HG02588 (cell line): ENCODE data around the gene TMEM184A.
"Not testable (repeated sequence)": the region's sequence is repeated elsewhere in the genome, so short reads cannot be mapped to it uniquely, and the experiment has no call there.

Experiments used
- ATAC-seq: cut with Tn5 transposase; IDR thresholded peaks from one replicate; pipeline ENCODE4 v1.9.1; 2021; ENCODE audit warnings: mild to moderate bottlenecking, moderate library complexity; ENCODE audit not compliant: unreplicated experiment

The TMEM184A gene

GRCh38 chr7:1590887-1591286, 34.9 kb upstream of the TMEM184A start:
- ATAC-seq: no peak

GRCh38 chr7:1590476-1590875, 34.5 kb upstream of the TMEM184A start:
- ATAC-seq: no peak

DNA sequence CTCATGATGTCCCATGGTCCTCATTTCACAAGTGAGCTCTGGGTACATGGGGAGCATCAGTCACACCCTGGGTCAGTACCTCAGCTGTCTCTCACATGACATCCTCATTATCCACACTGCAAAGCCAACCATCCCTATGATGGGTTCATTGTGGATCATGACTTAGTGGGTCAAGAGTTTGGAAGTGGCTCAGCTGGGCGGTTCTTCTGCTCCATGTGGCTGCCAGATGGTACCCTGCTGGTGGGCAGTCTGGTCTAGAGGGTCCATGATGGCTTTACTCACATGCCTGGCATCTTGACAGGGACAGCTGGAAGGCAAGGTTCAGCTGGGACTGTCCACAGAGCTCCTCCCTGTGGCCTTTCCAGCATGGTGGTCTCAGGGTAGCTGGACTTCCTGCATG, 33.0 kb upstream of the TMEM184A start:
- ATAC-seq: no peak

- ATAC-seq: no peak
These were observed 31.7 kb upstream of the TMEM184A start for GRCh38 chr7:1587738-1588137.

DNA sequence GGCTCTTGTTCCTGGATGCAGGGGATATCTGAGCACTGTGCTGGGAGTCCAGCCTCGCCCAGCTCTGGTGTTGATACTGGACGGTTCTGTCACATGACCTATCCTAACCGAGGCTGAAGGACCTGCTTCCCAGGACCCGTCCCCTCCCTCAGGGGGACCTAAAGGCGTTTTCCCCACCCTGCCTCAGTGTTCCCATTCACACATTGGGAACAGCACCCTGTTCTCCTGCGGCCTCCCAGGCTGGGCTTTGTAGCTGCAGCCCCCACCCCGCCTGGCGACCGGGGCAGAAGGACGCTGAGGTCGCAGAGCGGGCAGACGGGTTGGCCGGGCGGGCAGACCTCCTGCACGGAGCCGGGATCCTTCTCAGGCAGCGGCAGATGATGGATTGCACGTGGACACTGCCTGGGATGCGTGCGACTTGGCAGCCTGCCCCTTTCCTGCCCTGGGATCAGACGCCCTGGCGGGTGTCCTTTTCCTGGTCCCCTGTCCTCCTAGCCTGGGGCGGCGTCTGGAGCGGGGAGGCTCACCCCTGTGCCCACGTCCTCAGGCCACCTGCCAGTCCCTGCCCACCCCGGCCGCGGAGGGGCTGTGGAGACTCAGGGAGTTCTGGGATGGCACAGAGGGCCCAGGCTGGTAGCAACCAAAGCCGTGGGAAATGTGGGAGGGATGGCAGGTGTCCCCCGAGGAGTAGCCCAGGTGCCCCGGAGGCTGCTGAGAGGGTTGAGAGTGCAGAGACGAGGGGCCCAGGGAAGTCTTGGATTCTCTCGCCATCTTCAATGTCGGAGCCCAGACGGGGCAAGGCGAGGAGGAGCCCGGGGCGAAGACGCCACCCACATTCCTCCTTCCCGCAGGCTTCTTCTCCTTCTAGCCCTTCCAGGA, 31.1 kb upstream of the TMEM184A start:
- ATAC-seq: no peak

GRCh38 chr7:1586126-1586826, 30.3 kb upstream of the TMEM184A start:
- no peak for ATAC-seq

- ATAC-seq: no peak
These were observed 29.4 kb upstream of the TMEM184A start for GRCh38 chr7:1585142-1585981.

GRCh38 chr7:1584700-1585099, 28.7 kb upstream of the TMEM184A start:
- no peak for ATAC-seq

GRCh38 chr7:1583241-1583930, 27.4 kb upstream of the TMEM184A start:
- ATAC-seq: not testable (repeated sequence)

- ATAC-seq: no peak
These were observed 24.5 kb upstream of the TMEM184A start for GRCh38 chr7:1580422-1581030.

DNA sequence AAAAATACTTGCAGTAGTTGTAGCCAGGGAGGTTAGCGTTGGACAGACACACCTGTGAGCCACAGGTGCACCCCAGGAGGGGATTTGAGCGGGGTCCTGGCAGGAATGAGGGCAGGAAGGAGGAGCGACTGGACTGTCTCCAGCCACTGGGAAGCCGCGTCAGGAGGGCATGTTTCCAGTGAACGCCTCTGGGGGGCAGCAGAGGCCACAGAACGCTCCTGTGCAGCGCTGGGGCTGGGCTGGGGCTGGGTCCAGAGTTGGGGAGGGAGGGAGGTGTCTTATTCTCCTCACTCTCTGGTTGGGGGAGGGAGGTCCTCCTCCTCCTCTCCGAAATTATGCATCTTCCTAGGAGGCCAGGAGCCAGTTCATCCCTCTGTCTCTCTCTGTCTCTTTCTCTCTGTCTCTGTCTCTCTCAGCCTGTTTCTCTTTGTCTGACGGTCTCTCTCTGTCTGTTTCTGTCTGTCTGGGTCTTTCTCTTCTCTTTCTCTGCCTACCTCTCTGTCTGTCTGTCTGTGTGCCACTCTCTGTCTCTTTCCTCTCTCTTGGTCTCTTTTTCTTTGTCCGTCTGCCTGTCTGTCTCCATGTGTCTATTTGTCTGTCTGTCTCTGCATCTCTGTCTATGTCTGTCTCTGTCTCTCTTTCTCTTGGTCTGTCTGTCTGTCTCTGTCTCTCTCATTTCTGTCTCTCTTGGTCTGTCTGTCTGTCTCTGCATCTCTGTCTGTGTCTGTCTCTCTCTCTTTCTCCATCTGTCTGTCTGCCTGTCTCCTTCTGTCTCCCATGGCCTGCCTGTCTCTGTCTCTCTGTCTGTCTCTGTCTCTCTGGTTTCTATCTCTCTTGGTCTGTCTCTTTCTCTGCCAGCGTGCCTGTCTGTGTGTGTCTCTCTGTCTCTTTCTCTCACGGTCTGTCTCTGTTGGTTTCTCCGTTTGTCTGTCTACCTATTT, 23.7 kb upstream of the TMEM184A start:
- no peak for ATAC-seq

DNA sequence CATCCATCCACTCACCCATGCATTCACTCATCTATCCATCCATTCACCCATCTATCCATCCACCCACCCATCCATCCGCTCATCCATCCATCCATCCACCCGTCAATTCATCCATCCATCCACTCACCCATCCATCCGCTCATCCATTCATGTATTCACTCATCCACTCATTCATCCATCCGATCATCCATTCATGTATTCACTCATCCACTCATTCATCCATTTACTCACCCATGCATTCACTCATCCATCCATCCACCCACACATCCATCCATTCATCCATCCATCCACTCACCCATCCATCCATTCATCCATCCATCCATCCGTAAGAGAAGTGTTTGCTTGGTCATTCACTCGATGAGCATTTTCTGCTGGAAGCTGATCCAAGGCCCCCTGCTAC, 22.5 kb upstream of the TMEM184A start:
- no peak for ATAC-seq

GRCh38 chr7:1576521-1577253, 20.7 kb upstream of the TMEM184A start:
- ATAC-seq: no peak

GRCh38 chr7:1575809-1576208, 19.8 kb upstream of the TMEM184A start:
- ATAC-seq: no peak

DNA sequence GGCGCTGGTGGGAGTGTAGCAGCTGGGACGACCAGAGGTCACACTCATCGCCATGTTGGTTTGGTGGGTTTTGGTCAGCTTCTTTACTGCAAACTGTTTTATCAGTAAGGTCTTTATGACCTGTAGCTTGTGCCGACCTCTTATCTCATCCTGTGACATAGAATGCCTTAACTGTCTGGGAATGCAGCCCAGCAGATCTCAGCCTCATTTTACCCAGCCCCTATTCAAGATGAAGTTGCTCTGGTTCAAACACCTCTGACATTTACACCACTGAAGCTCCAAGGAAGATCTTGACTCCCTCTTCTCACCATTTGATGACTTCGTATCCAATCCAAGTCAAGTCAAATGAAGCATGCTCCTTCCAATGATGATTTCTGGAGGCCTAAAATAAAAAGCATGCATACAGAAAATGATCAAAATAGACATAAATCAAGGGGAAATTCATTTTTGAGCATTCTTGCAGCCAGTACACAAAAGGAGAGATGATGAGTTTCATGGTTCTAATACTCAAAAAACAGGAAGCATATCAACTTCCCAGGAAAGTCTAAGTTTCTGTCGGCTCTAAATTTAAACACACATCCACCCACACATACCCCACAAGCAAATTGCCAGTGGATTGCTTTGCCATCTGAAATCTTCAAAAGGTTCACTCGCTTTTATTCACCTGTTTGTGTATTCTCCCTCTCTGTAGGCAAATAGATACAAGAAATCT, 16.3 kb upstream of the TMEM184A start:
- no peak for ATAC-seq

GRCh38 chr7:1569833-1570632, 14.0 kb upstream of the TMEM184A start, which contains the start of gene PSMG3:
Gene PSMG3 (minus strand): TSS chr7:1570032. CDS start chr7:1569339, 693 bp downstream.
- peak; percentile 88 for ATAC-seq

GRCh38 chr7:1569440-1569832, 13.4 kb upstream of the TMEM184A start:
- ATAC-seq: no peak
